Small intestine (tissue), 7 donors: ENCODE measurements around the gene SLC17A5. TPM values are rescaled to one million over a fixed set of nuclear protein-coding genes. Genes with fewer than 3 reads are reported as not detected.
"Not testable (repeated sequence)": the region's sequence is repeated elsewhere in the genome, so short reads cannot be mapped to it uniquely, and the experiment has no call there.

Experiments used
- DNase-seq, 2 donors: peaks; one replicate each; pipeline versions ENCODE4 v3.0.0 to v3.0.0-alpha.2; 2013
- FAIRE-seq: peaks from 2 replicates; lab custom pipeline; 2012; peaks lifted over from hg19 to GRCh38; lab: Jason Lieb, UNC
- H3K27ac ChIP-seq, 3 donors: one replicate each; pipeline ENCODE4 v1.5.1; 2013; ENCODE audit warnings: low read length in 2 of 3, mild to moderate bottlenecking in 2 of 3, control low read depth in 1 of 3, inconsistent platforms in 1 of 3, low read depth in 1 of 3, moderate library complexity in 1 of 3
- H3K27me3 ChIP-seq, 3 donors: one replicate each; pipeline ENCODE4 v1.6.1; 2013; ENCODE audit warnings: low read length in 3 of 3, inconsistent platforms in 1 of 3; ENCODE audit not compliant: control insufficient read depth in 3 of 3, insufficient read depth in 3 of 3
- H3K36me3 ChIP-seq, 3 donors: one replicate each; pipeline ENCODE4 v1.6.1; 2013; ENCODE audit warnings: low read length in 3 of 3, inconsistent platforms in 1 of 3, low read depth in 1 of 3, mild to moderate bottlenecking in 1 of 3, moderate library complexity in 1 of 3; ENCODE audit not compliant: control insufficient read depth in 3 of 3, insufficient read depth in 2 of 3
- H3K4me1 ChIP-seq, 3 donors: one replicate each; pipeline ENCODE4 v1.6.1; 2013; ENCODE audit warnings: low read length in 2 of 3, inconsistent platforms in 1 of 3, low read depth in 1 of 3, mild to moderate bottlenecking in 1 of 3, moderate library complexity in 1 of 3; ENCODE audit not compliant: control insufficient read depth in 3 of 3, insufficient read depth in 2 of 3
- H3K4me3 ChIP-seq, 3 donors: one replicate each; pipeline ENCODE4 v1.5.1; 2013; ENCODE audit warnings: low read length in 3 of 3, control low read depth in 1 of 3, inconsistent platforms in 1 of 3, low read depth in 1 of 3, mild to moderate bottlenecking in 1 of 3, moderate library complexity in 1 of 3
- H3K9me3 ChIP-seq, 2 donors: one replicate each; pipeline ENCODE4 v1.6.1; 2013; ENCODE audit warnings: low read depth in 1 of 2, low read length in 1 of 2; ENCODE audit not compliant: control insufficient read depth in 2 of 2, insufficient read depth in 1 of 2
- WGBS, 3 donors: extraction: QIAGEN DNeasy Blood & Tissue Kit; methylation state at CpG; one replicate each; pipeline ENCODE4 v1.1.7; 2013; 5-methylcytosine and 5-hydroxymethylcytosine counted together
- polyA plus RNA-seq, 4 donors: library from polyadenylated mRNA; stranded (reverse) in 3 of 4; unstranded in 1 of 4; fragments of 200-250 nt in 3 of 4; fragments of 120-200 nt in 1 of 4; gene quantifications; one replicate each; pipeline versions ENCODE4 v1.2.1 to v1.2.3, GENCODE V29; 2013
- donor health status: healthy with polysubstance abuse.
- donor health status: control.
- donor health status: control.
- donor health status: Bipolar disorder and iron deficiency.
- donor health status: healthy.

SLC17A5 gene
- polyA plus RNA-seq, 4 donors: 4.9 to 152 (median 11.5) TPM

DNA sequence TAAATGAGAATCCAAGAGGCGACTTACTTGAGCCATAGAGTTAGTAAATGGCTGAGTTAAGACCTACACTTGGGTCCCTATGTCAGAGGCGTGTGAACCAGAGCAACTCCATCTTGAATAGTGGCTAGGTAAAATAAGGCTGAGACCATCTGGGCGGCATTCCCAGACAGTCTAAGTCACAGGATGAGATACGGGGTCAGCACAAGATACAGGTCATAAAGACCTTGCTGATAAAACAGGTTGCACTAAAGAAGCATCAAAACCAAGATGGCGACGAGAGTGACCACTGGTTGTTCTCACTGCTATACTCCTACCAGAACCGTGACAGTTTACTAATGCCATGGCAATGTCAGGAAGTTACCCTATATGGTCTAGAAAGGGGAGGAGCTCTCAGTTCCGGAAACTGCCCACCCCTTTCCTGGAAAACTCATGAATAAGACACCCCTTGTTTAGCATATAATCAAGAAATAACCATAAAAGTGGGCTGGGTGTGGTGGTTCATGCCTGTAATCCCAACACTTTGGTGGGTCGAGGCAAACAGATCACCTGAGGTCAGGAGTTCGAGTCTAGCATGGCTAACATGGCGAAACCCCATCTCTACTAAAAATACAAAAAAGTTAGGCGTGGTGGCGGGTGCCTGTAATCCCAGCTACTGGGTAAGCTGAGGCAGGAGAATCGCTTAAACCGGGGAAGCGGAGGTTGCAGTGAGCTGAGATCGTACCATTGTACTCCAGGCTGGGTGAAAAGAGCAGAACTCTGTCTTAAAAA, 89.0 kb downstream of the SLC17A5 start:
- Histone ChIP-seq H3K9me3 (no peaks in the 10 kb centered on the region), H3K4me3 (no peak overlapping the region), H3K27me3 (no peaks in the 10 kb centered on the region), H3K4me1 (peaks cover 0 to 11% (median 0%) of the 10 kb centered on the region in 3 donors), H3K36me3 (no peaks in the 10 kb centered on the region), H3K27ac (no peak overlapping the region)
- WGBS, 3 donors: 93 to 95% (median 94%) methylated on average over 17 of the region's 17 CpGs
- FAIRE-seq (no peak), DNase-seq (no peak)

DNA sequence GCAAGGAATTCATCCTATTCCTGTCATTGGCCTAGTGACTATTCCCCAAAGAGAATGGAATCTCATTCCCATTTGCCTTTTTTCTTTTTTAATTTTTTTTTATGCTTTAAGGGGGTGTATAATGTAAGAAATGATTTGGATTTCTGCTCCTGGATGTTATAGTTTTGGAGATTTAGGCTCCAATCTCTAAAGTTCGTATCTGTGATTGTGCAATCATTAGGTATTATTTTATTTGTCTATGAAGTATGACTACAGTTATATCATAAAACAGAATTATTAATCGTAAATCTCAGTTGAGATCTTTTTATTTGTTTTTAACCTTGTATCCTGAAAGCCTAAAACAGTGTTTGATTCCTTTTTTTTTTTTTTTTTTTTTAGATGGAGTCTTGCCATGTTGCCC, 91.2 kb downstream of the SLC17A5 start:
- 28 to 79% (median 63%) methylated on average over 2 of the region's 2 CpGs for WGBS, 3 donors
- Histone ChIP-seq H3K4me3 (no peak overlapping the region), H3K4me1 (peaks cover 0 to 11% (median 0%) of the 10 kb centered on the region in 3 donors), H3K27ac (no peak overlapping the region), H3K27me3 (no peaks in the 10 kb centered on the region), H3K9me3 (no peaks in the 10 kb centered on the region), H3K36me3 (no peaks in the 10 kb centered on the region)
- FAIRE-seq (no peak), DNase-seq (no peak)

DNA sequence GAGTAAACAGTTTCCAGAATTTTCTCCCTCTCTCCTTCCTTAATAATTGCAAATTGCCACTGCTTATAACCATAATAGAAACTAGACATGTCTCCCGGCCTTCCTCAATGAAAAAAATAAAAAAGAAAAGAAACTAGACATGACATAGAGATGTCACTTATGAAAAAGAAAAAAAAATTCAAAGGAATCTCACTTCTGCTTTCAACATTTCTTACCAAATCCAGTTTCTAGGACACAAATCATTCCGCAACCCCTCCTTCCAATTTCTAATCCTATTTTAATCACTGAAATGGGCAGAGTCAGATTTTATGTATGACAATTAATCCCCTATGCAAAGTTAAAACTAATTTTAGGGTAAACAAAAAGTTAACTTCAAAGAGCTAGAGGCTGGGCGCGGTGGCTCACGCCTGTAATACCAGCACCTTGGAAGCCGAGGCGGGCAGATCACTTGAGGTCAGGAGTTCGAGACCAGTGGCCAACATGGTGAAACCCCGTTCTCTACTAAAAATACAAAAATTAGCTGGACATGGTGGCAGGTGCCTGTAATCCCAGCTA, 92.9 kb downstream of the SLC17A5 start:
- no peak overlapping the region for H3K4me3 ChIP-seq
- no peaks in the 10 kb centered on the region for H3K36me3 ChIP-seq
- DNase-seq: no peak
- H3K4me1 ChIP-seq: no peaks in the 10 kb centered on the region
- WGBS, 3 donors: 71 to 75% (median 72%) methylated on average over 9 of the region's 9 CpGs
- no peaks in the 10 kb centered on the region for H3K27me3 ChIP-seq
- FAIRE-seq: no peak
- no peak overlapping the region for H3K27ac ChIP-seq
- no peaks in the 10 kb centered on the region for H3K9me3 ChIP-seq

DNA sequence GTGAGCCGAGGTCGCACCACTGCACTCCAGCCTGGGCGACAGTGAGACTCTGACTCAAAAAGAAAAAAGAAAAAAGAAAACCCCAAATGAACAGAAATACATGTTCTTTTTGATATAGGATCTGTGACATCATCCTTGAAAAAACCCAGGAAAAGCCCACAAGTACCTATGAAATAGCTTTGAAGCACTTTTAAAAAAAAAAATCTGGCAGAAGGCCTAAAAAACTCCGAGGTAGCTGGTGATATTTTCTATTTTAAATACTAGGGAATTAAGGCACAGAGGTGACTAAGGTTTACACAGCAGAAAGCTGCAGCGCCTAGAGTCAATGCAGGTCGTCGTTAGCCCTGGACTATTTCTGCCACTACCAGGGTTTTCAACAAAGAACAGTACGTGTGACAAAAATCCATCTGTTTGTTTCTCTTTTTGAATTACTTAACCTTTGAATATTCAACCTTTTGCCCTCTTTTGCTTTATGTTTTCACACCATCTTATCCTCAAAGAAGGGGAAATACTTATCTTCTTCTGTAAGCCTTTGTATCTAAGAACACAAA, 93.5 kb downstream of the SLC17A5 start:
- no peaks in the 10 kb centered on the region for H3K36me3 ChIP-seq
- H3K27me3 ChIP-seq: no peaks in the 10 kb centered on the region
- H3K9me3 ChIP-seq: no peaks in the 10 kb centered on the region
- no peaks in the 10 kb centered on the region for H3K4me1 ChIP-seq
- DNase-seq (no peak), FAIRE-seq (no peak)
- H3K4me3 ChIP-seq: no peak overlapping the region
- no peak overlapping the region for H3K27ac ChIP-seq
- 56 to 60% (median 60%) methylated on average over 8 of the region's 8 CpGs for WGBS, 3 donors

DNA sequence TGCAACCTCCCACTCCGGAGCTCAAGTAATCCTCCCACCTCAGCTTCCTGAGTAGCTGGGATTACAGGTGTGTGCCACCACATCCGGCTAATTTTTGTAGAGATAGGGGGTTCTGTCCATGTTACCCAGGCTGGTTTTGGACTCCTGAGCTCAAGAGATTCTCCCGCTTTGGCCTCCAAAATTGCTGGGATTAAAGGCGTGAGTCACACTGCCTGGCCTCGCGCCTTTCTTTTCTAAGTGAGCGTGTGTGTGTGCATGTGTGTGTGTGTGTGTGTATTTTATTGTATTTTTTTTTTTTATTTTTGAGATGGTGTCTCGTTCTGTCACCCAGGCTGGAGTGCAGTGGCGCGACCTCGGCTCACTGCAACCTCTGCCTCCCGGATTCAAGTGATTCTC, 94.4 kb downstream of the SLC17A5 start:
- not testable (repeated sequence) for H3K27me3 ChIP-seq, H3K9me3 ChIP-seq, H3K36me3 ChIP-seq, DNase-seq, H3K27ac ChIP-seq, FAIRE-seq, H3K4me3 ChIP-seq, H3K4me1 ChIP-seq
- WGBS, 3 donors: 96 to 99% (median 97%) methylated on average over 8 to 12 of the region's 12 CpGs

DNA sequence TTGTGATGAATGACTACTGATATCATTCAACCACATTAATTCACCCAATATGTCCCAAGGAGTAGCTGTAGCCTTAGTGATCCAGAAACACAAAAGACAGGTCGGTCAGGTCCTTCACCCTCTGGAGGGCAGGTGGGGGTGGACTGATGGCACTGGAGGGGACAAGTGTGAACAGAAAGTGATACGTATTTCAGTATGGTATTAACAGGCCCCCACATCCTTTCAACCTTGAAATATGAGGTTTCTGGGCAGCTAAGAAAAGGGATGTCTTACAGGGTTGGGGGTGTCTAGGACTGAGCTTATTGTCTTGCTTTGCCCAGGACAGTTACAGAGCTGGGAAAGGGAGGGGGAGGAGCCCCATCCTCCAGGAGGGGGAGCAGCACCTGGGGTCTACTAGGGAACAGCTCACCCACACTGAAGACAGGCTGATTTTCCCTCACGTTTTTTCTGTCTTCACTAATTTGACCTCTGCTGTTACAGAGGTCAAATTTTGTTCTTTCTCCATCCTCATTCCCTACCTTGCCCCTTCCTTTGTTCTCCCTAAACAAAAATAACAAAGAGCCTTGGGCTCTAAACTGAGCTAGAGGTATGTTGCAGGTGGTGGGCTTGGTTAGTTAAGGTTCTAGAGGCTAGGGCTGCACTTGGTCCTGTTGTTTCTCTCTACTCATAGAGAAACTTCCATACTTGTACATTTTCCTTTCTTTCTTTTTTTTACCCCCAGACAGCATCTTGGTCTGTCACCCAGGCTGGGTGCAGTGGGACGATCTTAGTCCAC, 95.0 kb downstream of the SLC17A5 start:
- WGBS, 3 donors: 65 to 79% (median 69%) methylated on average over 4 of the region's 4 CpGs
- Histone ChIP-seq H3K4me3 (no peak overlapping the region), H3K9me3 (no peaks in the 10 kb centered on the region), H3K4me1 (no peaks in the 10 kb centered on the region), H3K27ac (no peak overlapping the region), H3K36me3 (no peaks in the 10 kb centered on the region), H3K27me3 (no peaks in the 10 kb centered on the region)
- FAIRE-seq: no peak
- no peak for DNase-seq

DNA sequence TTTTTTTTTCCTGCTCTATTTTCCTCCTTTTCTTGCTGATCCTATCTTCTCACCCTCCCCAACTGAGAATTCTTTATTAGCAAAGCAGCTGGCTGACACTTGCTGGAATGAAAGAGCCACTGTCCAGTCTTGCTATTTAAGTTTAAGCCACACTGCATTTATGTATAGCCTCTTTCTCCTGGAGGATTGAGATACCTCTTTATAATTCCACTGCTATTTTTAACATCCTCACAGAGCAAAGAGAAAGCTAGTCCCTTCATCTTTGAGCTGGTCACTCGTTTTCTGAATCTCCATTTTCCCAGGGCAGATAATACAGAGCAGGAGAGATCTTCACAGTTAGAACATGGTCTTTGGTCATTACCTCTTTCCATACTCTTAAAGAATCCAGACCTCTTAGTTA, 97.0 kb downstream of the SLC17A5 start:
- DNase-seq: no peak
- Histone ChIP-seq H3K9me3 (no peaks in the 10 kb centered on the region), H3K27me3 (no peaks in the 10 kb centered on the region), H3K27ac (no peak overlapping the region), H3K36me3 (no peaks in the 10 kb centered on the region), H3K4me3 (no peak overlapping the region), H3K4me1 (no peaks in the 10 kb centered on the region)
- no peak for FAIRE-seq
- WGBS, 3 donors: 53 to 70% (median 60%) methylated on average over 1 of the region's 1 CpG

DNA sequence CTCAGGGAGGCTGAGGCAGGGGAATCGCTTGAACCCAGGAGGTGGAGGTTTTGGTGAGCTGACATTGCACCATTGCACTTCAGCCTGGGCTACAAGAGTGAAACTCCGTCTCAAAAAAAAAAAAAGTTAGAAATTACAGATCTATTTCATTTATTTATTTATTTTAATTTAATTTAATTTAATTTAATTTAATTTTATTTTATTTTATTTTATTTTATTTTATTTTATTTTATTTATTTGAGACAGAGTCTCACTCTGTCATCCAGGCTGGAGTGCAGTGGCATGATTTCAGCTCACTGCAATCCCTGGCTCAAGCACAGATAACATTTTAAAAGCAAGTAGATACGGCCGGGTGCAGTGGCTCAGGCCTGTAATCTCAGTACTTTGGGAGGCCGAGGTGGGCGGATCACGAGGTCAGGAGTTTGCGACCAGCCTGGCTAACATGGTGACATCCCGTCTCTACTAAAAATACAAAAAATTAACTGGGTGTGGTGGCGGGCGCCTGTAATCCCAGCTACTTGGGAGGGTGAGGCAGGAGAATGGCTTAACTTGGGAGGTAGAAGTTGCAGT, 98.3 kb downstream of the SLC17A5 start:
- not testable (repeated sequence) for DNase-seq, H3K4me1 ChIP-seq, H3K27ac ChIP-seq, H3K9me3 ChIP-seq, FAIRE-seq, H3K27me3 ChIP-seq, H3K4me3 ChIP-seq, H3K36me3 ChIP-seq
- 87 to 96% (median 95%) methylated on average over 11 of the region's 11 CpGs for WGBS, 3 donors
